Fibroblast of mammary gland (primary cell): ENCODE results near the gene IHH.

Experiments
- DNase-seq: peaks from one replicate; pipeline ENCODE4 v3.0.0-alpha.2; 2010; ENCODE audit warnings: low read depth
- H3K4me3 ChIP-seq: 2 replicates; pipeline ENCODE4 v1.5.1; 2011; ENCODE audit warnings: low read depth, mild to moderate bottlenecking, low read length, moderate library complexity; ENCODE audit not compliant: control insufficient read depth
- CTCF ChIP-seq: conservative IDR thresholded peaks from 2 replicates; pipeline ENCODE4 v1.5.1; 2011; ENCODE audit warnings: low read depth, low read length, inconsistent platforms; ENCODE audit not compliant: control insufficient read depth, insufficient read depth

The IHH gene

DNA sequence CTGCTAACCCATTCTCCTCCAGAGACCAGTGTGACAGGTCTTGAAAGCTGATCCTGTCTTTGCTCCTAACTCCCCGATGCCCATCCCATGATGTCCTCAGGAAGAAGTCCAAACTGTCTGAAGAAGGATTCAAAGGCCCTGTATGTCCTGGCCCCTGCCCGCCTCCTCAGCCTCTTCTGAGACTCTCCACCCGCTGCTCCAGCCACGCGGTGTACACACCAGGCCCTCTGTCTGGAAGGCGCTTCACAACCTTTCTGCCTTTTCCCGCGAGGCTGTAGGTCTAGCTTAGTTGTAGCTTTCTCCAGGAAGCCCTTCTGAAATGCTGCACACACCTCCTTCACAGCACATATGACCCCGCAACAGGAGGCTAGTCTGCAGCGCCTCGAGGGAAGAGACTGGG, 44.0 kb downstream of the IHH start:
- TF ChIP-seq CTCF: no peak
- no peak overlapping the region for H3K4me3 ChIP-seq
- DNase-seq: no peak

- TF ChIP-seq CTCF: no peak
- H3K4me3 ChIP-seq: no peak overlapping the region
- no peak for DNase-seq
Observed at GRCh38 chr2:219010873-219011272, 49.8 kb downstream of the IHH start.

GRCh38 chr2:219010162-219010756, 50.5 kb downstream of the IHH start:
- no peak for TF ChIP-seq CTCF

DNA sequence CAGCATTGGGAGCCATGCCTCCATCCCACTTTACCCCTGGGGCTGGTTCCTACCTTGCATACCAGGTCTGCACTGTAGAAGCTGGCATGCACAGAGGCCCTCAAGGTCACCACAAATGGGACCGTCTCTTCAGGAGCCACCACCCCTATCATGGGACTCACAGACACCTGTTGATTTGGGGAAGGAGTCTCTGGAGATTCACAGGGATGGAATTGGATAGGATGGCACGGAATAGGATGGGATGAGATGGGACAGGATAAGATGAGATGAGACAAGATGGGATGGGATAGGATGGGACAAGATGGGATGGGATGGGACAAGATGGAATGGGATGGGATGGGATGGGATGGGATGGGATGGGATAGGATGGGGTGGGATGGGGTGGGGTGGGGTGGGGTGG, 51.4 kb downstream of the IHH start:
- no peak for DNase-seq
- H3K4me3 ChIP-seq: no peak overlapping the region
- TF ChIP-seq CTCF: no peak

More at GRCh38 chr2:219010162-219010756, 50.5 kb downstream of the IHH start:
- no peak overlapping the region for H3K4me3 ChIP-seq
- DNase-seq: no peak
